ENCODE data around the gene ZBTB20.

The ZBTB20 gene

DNA sequence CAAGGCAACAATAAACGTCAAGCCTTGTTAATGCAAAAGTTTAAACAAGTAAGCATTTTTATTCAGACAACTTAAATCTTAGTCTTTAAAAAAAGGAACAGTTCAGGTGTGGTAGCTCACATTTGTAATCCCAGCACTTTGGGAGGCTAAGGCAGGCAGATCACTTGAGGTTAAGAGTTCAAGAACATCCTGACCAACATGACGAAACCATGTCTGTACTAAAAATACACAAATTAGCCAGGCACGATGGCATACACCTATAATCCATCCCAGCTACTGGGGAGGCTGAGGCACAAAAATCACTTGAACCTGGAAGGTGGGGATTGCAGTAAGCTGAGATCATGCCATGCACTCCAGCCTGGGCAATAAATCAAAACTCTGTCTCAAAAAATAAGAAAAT lies 19.9 kb downstream of the ZBTB20 start:
- no peak for TF ChIP-seq SIN3A (IDR thresholded peaks at IDR 0.05; ENCODE audit: borderline replicate concordance, insufficient read depth, low read length)
- TF ChIP-seq FOXP2 (optimal IDR thresholded peaks at IDR 0.05; ENCODE audit: borderline replicate concordance, extremely low read depth, extremely low read length, insufficient read depth): no peak
- TF ChIP-seq POLR2AphosphoS5 (IDR thresholded peaks at IDR 0.05; ENCODE audit: low read depth, low read length): no peak
- TF ChIP-seq TAF1 (IDR thresholded peaks at IDR 0.05; ENCODE audit: borderline replicate concordance, insufficient read depth, low read length): no peak
- TF ChIP-seq, protein P1, sequence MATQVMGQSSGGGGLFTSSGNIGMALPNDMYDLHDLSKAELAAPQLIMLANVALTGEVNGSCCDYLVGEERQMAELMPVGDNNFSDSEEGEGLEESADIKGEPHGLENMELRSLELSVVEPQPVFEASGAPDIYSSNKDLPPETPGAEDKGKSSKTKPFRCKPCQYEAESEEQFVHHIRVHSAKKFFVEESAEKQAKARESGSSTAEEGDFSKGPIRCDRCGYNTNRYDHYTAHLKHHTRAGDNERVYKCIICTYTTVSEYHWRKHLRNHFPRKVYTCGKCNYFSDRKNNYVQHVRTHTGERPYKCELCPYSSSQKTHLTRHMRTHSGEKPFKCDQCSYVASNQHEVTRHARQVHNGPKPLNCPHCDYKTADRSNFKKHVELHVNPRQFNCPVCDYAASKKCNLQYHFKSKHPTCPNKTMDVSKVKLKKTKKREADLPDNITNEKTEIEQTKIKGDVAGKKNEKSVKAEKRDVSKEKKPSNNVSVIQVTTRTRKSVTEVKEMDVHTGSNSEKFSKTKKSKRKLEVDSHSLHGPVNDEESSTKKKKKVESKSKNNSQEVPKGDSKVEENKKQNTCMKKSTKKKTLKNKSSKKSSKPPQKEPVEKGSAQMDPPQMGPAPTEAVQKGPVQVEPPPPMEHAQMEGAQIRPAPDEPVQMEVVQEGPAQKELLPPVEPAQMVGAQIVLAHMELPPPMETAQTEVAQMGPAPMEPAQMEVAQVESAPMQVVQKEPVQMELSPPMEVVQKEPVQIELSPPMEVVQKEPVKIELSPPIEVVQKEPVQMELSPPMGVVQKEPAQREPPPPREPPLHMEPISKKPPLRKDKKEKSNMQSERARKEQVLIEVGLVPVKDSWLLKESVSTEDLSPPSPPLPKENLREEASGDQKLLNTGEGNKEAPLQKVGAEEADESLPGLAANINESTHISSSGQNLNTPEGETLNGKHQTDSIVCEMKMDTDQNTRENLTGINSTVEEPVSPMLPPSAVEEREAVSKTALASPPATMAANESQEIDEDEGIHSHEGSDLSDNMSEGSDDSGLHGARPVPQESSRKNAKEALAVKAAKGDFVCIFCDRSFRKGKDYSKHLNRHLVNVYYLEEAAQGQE (IDR thresholded peaks at IDR 0.05; ENCODE audit: insufficient read depth in 1 of 2, low read depth in 2 of 2, low read length in 2 of 2): no peak

DNA sequence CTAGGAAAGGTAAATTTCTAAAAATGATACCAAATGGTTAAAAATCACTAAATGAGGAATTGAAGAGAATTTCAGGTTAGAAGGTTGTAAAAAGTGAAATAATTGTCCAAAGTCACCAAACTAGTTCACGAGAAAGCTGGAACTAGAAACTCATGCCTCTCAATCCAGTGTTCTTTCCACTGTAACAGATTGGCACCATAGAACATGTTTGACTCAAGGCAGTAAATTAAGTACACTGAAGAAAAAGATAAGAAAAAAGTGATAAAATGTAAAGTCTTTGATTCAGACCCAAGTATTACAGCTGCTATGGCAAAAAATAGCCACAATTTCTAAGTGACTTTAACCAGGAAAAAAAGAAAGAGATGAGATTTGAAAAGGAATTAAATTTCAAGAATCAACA lies 26.5 kb downstream of the ZBTB20 start:
- TF ChIP-seq FOXP2 (optimal IDR thresholded peaks at IDR 0.05; ENCODE audit: borderline replicate concordance, extremely low read depth, extremely low read length, insufficient read depth) (no peak), POLR2AphosphoS5 (IDR thresholded peaks at IDR 0.05; ENCODE audit: low read depth, low read length) (no peak)

DNA sequence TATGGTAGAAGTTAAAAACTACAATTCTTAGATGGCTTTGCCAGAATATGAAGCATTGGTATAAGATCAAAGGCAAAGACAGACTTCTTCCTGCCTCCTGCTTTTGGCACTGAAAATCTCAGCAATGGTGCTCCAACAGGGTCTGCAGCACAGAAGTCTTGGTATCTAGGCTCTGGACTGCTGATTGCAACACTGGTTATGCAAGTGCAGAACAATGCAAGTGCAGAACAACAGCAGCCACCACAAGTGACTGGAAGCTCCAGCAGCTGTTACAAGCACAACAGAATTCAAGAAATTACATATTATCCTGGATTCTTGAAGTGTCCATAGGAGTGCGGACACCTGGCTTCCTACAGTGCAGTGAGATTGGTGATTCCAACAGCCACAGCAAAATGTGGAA lies 33.7 kb downstream of the ZBTB20 start:
- TF ChIP-seq TAF1 (IDR thresholded peaks at IDR 0.05; ENCODE audit: borderline replicate concordance, insufficient read depth, low read length): no peak
- no peak for TF ChIP-seq POLR2AphosphoS5 (IDR thresholded peaks at IDR 0.05; ENCODE audit: low read depth, low read length)
- TF ChIP-seq FOXP2 (optimal IDR thresholded peaks at IDR 0.05; ENCODE audit: borderline replicate concordance, extremely low read depth, extremely low read length, insufficient read depth): no peak
- TF ChIP-seq, protein P1 (IDR thresholded peaks at IDR 0.05; ENCODE audit: insufficient read depth in 1 of 2, low read depth in 2 of 2, low read length in 2 of 2): no peak
- no peak for TF ChIP-seq SIN3A (IDR thresholded peaks at IDR 0.05; ENCODE audit: borderline replicate concordance, insufficient read depth, low read length)

DNA sequence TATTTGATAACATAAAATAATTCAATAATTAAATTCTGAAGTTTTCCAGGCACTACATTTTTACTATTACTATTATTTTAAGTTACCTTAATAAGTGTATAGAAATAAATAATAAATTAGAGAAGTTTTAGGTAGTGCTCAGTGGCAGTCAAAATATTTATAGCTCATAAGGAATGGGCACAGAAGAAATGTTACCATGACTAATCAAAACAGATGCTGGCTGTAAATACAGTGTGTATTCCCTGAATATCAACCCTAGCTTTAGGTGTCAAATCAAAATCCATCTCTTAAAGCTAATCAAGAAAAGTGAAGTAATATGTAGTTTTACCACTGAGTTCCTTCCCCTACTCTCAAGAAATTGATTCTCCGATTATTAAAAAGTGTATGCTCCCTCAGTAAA lies 35.5 kb downstream of the ZBTB20 start:
- TF ChIP-seq SIN3A (IDR thresholded peaks at IDR 0.05; ENCODE audit: borderline replicate concordance, insufficient read depth, low read length): no peak
- no peak for TF ChIP-seq FOXP2 (optimal IDR thresholded peaks at IDR 0.05; ENCODE audit: borderline replicate concordance, extremely low read depth, extremely low read length, insufficient read depth)
- TF ChIP-seq POLR2AphosphoS5 (IDR thresholded peaks at IDR 0.05; ENCODE audit: low read depth, low read length): no peak
- TF ChIP-seq TAF1 (IDR thresholded peaks at IDR 0.05; ENCODE audit: borderline replicate concordance, insufficient read depth, low read length): no peak
- TF ChIP-seq, protein P1 (IDR thresholded peaks at IDR 0.05; ENCODE audit: insufficient read depth in 1 of 2, low read depth in 2 of 2, low read length in 2 of 2): no peak

DNA sequence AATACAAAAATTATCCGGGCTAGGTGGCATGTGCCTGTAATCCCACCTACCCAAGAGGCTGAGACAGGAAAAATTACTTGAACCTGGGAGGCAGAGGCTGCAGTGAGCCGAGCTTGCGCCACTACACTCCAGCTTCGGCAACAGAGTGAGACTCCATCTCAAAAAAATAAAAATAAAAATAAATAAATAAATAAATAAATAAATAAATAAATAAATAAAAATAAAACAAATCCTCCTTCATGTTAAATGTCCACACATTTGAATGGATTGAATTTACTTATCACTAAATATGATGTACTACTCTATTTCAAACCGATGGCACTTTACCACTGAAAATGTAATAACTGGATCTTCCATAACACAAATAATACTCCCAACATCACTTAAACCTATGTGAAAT lies 36.3 kb downstream of the ZBTB20 start:
- TF ChIP-seq SIN3A (IDR thresholded peaks at IDR 0.05; ENCODE audit: borderline replicate concordance, insufficient read depth, low read length): no peak
- no peak for TF ChIP-seq FOXP2 (optimal IDR thresholded peaks at IDR 0.05; ENCODE audit: borderline replicate concordance, extremely low read depth, extremely low read length, insufficient read depth)
- no peak for TF ChIP-seq POLR2AphosphoS5 (IDR thresholded peaks at IDR 0.05; ENCODE audit: low read depth, low read length)
- TF ChIP-seq, protein P1 (IDR thresholded peaks at IDR 0.05; ENCODE audit: insufficient read depth in 1 of 2, low read depth in 2 of 2, low read length in 2 of 2): no peak
- TF ChIP-seq TAF1 (IDR thresholded peaks at IDR 0.05; ENCODE audit: borderline replicate concordance, insufficient read depth, low read length): no peak
